A673 (cell line): ENCODE data around the gene HTN3. TPM values are rescaled to one million over a fixed set of nuclear protein-coding genes. Genes with fewer than 3 reads are reported as not detected.
"Not testable (repeated sequence)": the region's sequence is repeated elsewhere in the genome, so short reads cannot be mapped to it uniquely, and the experiment has no call there.

Experiments used
- BruUV-seq: library from RNA; stranded (reverse); fragments of 400-500 nt; replicated peaks from 2 replicates; lab custom pipeline; 2021; lab: Mats Ljungman, UMichigan
- CTCF ChIA-PET: fragments of 300-600 bp; sonication (Branson Sonifier 250); formaldehyde crosslinking; loops from one replicate; lab custom pipeline; 2022; ENCODE audit warnings: antibody characterized with exemption; lab: Charles Lee
- POLR2A ChIA-PET: fragments of 300-600 bp; sonication (Branson Sonifier 250); formaldehyde crosslinking; loops from one replicate; lab custom pipeline; 2022; ENCODE audit warnings: antibody characterized with exemption; ENCODE audit not compliant: low non-redundant PET; lab: Charles Lee
- DNase-seq: peaks from one replicate; pipeline ENCODE4 v3.0.0-alpha.2; 2015; ENCODE audit warnings: low spot score
- H3K27ac ChIP-seq: fragments of 200-600 bp; sonication (generic); 2 replicates; pipeline ENCODE4 v1.5.1; 2016; ENCODE audit warnings: mixed run types, low read depth, mild to moderate bottlenecking, mixed read lengths, antibody characterized with exemption, low read length; ENCODE audit not compliant: poor library complexity, severe bottlenecking
- H3K27me3 ChIP-seq: fragments of 200-600 bp; sonication (generic); replicated peaks from 2 replicates; pipeline ENCODE4 v1.6.1; 2017; ENCODE audit warnings: mixed run types, low read depth, mild to moderate bottlenecking, mixed read lengths, antibody characterized with exemption, low read length; ENCODE audit not compliant: insufficient read depth, poor library complexity
- H3K36me3 ChIP-seq: fragments of 200-600 bp; sonication (generic); 2 replicates; pipeline ENCODE4 v1.6.1; 2016; ENCODE audit warnings: mixed run types, mild to moderate bottlenecking, mixed read lengths, antibody characterized with exemption, low read length; ENCODE audit not compliant: insufficient read depth, poor library complexity, severe bottlenecking
- H3K4me1 ChIP-seq: fragments of 200-600 bp; sonication (generic); 2 replicates; pipeline ENCODE4 v1.6.1; 2017; ENCODE audit warnings: mixed run types, mild to moderate bottlenecking, mixed read lengths, antibody characterized with exemption, low read length; ENCODE audit not compliant: insufficient read depth, poor library complexity, severe bottlenecking
- H3K4me3 ChIP-seq: fragments of 200-600 bp; sonication (generic); 2 replicates; pipeline ENCODE4 v1.5.1; 2016; ENCODE audit warnings: low read depth, mixed run types, mild to moderate bottlenecking, mixed read lengths, low read length; ENCODE audit not compliant: poor library complexity, severe bottlenecking
- H3K9me3 ChIP-seq: fragments of 200-600 bp; sonication (generic); 2 replicates; pipeline ENCODE4 v1.6.1; 2016; ENCODE audit warnings: mixed run types, low read depth, mild to moderate bottlenecking, mixed read lengths, antibody characterized with exemption, low read length; ENCODE audit not compliant: poor library complexity, severe bottlenecking
- CTCF ChIP-seq: fragments of 300-800, 200-600 bp; sonication (generic); conservative IDR thresholded peaks from 2 replicates; pipeline ENCODE4 v1.5.1; 2017; ENCODE audit warnings: low read depth, mild to moderate bottlenecking, antibody characterized with exemption, low read length, moderate library complexity, mixed read lengths
- EZH2 ChIP-seq: fragments of 200-600 bp; sonication (generic); IDR thresholded peaks from 2 replicates; pipeline ENCODE4 v1.6.1; 2017; ENCODE audit warnings: borderline replicate concordance, low read depth, mild to moderate bottlenecking, mixed read lengths, antibody characterized with exemption, low read length; ENCODE audit not compliant: poor library complexity, severe bottlenecking
- intact Hi-C: fragments of 100-400 bp; cut with micrococcal nuclease; formaldehyde crosslinking; loops from one replicate; pipeline ENCODE4 v1.10.0; 2022; ENCODE audit not compliant: unreplicated experiment
- total RNA-seq: library from RNA; stranded (reverse); gene quantifications from 2 replicates; pipeline ENCODE4 v1.2.3, GENCODE V29; 2021

Gene HTN3
- total RNA-seq, 1 experiment from 2014 or later, result not detected

- TF ChIP-seq EZH2, result no peak
- H3K27ac ChIP-seq, result no peak overlapping the region
- H3K9me3 ChIP-seq, result no peaks in the 10 kb centered on the region
- ChIA-PET CTCF (no interaction called here), POLR2A (no interaction called here)
- BruUV-seq, result no TSS peak
- H3K36me3 ChIP-seq, result no peaks in the 10 kb centered on the region
- no peaks in the 10 kb centered on the region for H3K4me1 ChIP-seq
- H3K4me3 ChIP-seq, result no peak overlapping the region
- no peaks in the 10 kb centered on the region for H3K27me3 ChIP-seq
- intact Hi-C loops, result no loop called here
- DNase-seq, result no peak
These were observed 5.0 kb upstream of the HTN3 start for GRCh38 chr4:70023218-70023617.

GRCh38 chr4:70027011-70027410 lies 1.2 kb upstream of the HTN3 start:
- ChIA-PET CTCF (no interaction called here), POLR2A (no interaction called here)

GRCh38 chr4:70037559-70037958 lies 9.3 kb downstream of the HTN3 start:
- H3K27me3 ChIP-seq, H3K27ac ChIP-seq, CTCF ChIA-PET, DNase-seq, intact Hi-C loops, POLR2A ChIA-PET, H3K4me1 ChIP-seq, BruUV-seq, H3K4me3 ChIP-seq, H3K36me3 ChIP-seq, H3K9me3 ChIP-seq: not testable (repeated sequence)

More at GRCh38 chr4:70027011-70027410, 1.2 kb upstream of the HTN3 start:
- no peak for TF ChIP-seq EZH2
- no peak for TF ChIP-seq CTCF
- DNase-seq, result no peak
- intact Hi-C loops, result no loop called here
- H3K4me1 ChIP-seq, result no peaks in the 10 kb centered on the region
- H3K36me3 ChIP-seq, result no peaks in the 10 kb centered on the region
- no peaks in the 10 kb centered on the region for H3K9me3 ChIP-seq
- H3K27ac ChIP-seq, result no peak overlapping the region
- H3K4me3 ChIP-seq, result no peak overlapping the region
- no TSS peak for BruUV-seq
- no peaks in the 10 kb centered on the region for H3K27me3 ChIP-seq

- DNase-seq, H3K27me3 ChIP-seq, H3K4me1 ChIP-seq, H3K27ac ChIP-seq, POLR2A ChIA-PET, H3K9me3 ChIP-seq, H3K4me3 ChIP-seq, intact Hi-C loops, BruUV-seq, CTCF ChIA-PET, H3K36me3 ChIP-seq: not testable (repeated sequence)
These were observed 11.7 kb downstream of the HTN3 start for GRCh38 chr4:70039928-70040327.
